Mucosa of rectum (tissue), 2 donors: ENCODE data around the gene HOXD10.

ENCODE experiments used
- H3K27ac ChIP-seq, 2 donors: one replicate each; pipeline ENCODE4 v1.7.0; 2013; ENCODE audit warnings: inconsistent platforms in 2 of 2, low read depth in 2 of 2, low read length in 2 of 2
- H3K27me3 ChIP-seq, 2 donors: one replicate each; pipeline ENCODE4 v1.7.0; 2013; ENCODE audit warnings: low read length in 2 of 2; ENCODE audit not compliant: control insufficient read depth in 2 of 2, insufficient read depth in 2 of 2
- H3K36me3 ChIP-seq, 2 donors: one replicate each; pipeline ENCODE4 v1.7.0; 2013; ENCODE audit warnings: low read length in 2 of 2; ENCODE audit not compliant: control insufficient read depth in 2 of 2, insufficient read depth in 2 of 2
- H3K4me1 ChIP-seq, 2 donors: one replicate each; pipeline ENCODE4 v1.7.0; 2013; ENCODE audit warnings: low read length in 2 of 2, mild to moderate bottlenecking in 1 of 2; ENCODE audit not compliant: control insufficient read depth in 2 of 2, insufficient read depth in 2 of 2
- H3K4me3 ChIP-seq, 2 donors: one replicate each; pipeline ENCODE4 v1.7.0; 2013; ENCODE audit warnings: low read length in 2 of 2
- H3K9ac ChIP-seq, 2 donors: one replicate each; pipeline ENCODE4 v1.7.0; 2013; ENCODE audit warnings: low read length in 2 of 2, low read depth in 1 of 2, mild to moderate bottlenecking in 1 of 2
- H3K9me3 ChIP-seq, 2 donors: one replicate each; pipeline ENCODE4 v1.7.0; 2013; ENCODE audit warnings: low read length in 2 of 2; ENCODE audit not compliant: control insufficient read depth in 2 of 2
- donor health status: healthy.
- donor health status: Normal muscosa, but diverticular disease.

The HOXD10 gene

GRCh38 chr2:176147210-176147799, 30.7 kb downstream of the HOXD10 start:
- H3K4me3 ChIP-seq = no peak overlapping the region
- peaks cover 0 to 2% of the 10 kb centered on the region in 2 donors for H3K27me3 ChIP-seq

DNA sequence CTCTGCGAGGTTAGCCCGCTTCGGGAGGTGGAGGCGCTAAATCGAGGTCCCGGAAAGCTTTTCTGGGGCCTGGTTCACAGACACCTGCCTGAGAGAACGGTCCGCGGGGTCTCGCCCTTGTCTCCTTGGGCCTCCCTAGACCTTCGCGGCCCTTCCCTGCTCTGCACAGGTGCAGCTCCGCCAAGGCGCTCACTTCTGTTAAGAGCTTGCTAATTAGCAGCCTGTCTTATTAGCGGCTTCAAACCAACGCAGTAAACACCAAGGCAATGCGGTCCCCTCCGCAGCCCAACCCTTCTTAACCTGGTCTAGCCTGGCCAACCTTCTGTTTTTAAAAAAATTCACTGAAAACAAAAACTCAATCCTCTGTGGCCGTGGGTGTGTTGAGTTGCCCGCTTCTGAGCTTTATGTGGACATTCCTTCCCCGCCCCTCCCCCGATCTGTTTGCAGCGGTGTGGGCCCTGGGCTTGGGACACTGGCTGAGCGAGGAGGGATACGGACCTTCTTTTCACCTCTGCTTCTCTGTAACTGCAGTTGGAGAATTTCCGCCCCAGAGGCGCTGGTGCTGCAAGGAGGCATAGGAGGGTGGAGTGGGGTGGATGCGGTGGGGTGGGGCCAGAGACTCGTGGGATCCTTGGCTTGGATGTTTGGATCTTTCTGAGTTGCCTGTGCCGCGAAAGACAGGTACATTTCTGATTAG, 31.4 kb downstream of the HOXD10 start:
- Histone ChIP-seq H3K4me3 (no peak overlapping the region), H3K27me3 (peaks cover 0 to 4% of the 10 kb centered on the region in 2 donors), H3K9me3 (no peaks in the 10 kb centered on the region), H3K27ac (no peak overlapping the region), H3K9ac (no peak overlapping the region), H3K4me1 (peaks cover 14 to 26% of the 10 kb centered on the region in 2 donors), H3K36me3 (peaks cover 0 to 6% of the 10 kb centered on the region in 2 donors)

More at GRCh38 chr2:176147210-176147799, 30.7 kb downstream of the HOXD10 start:
- peaks cover 17 to 28% of the 10 kb centered on the region in 2 donors for H3K4me1 ChIP-seq
- H3K36me3 ChIP-seq = peaks cover 0 to 3% of the 10 kb centered on the region in 2 donors
- no peak overlapping the region for H3K9ac ChIP-seq
- no peaks in the 10 kb centered on the region for H3K9me3 ChIP-seq
- no peak overlapping the region for H3K27ac ChIP-seq

DNA sequence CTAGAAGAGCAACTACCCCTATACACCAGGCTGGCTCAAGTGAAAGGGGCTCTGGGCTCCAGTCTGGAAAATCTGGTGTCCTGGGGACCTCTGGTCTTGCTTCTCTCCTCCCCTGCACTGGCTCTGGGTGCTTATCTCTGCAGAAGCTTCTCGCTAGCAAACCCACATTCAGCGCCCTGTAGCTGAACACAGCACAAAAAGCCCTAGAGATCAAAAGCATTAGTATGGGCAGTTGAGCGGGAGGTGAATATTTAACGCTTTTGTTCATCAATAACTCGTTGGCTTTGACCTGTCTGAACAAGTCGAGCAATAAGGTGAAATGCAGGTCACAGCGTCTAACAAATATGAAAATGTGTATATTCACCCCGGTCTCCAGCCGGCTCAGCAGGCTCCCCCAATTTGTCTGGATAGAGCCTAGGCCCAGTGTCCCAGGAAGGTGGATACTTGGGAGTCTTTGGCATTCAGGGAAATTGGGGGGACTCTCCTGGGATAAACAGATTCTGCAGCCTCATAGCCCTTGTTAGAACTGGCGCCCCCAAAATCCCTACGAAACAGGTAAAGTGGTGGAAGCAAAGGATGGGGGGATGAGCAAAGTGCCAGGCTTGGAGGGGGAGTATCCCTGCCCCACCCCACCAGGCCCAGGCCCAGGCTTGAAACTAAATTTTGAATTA, 32.3 kb downstream of the HOXD10 start:
- Histone ChIP-seq H3K4me3 (no peak overlapping the region), H3K27ac (no peak overlapping the region), H3K36me3 (peaks cover 0 to 6% of the 10 kb centered on the region in 2 donors), H3K4me1 (peaks cover 9 to 22% of the 10 kb centered on the region in 2 donors), H3K9me3 (no peaks in the 10 kb centered on the region), H3K27me3 (peaks cover 0 to 4% of the 10 kb centered on the region in 2 donors), H3K9ac (no peak overlapping the region)

GRCh38 chr2:176149481-176149938, 32.9 kb downstream of the HOXD10 start:
- Histone ChIP-seq H3K9ac (no peak overlapping the region), H3K9me3 (no peaks in the 10 kb centered on the region), H3K4me3 (no peak overlapping the region), H3K27ac (no peak overlapping the region), H3K27me3 (peaks cover 0 to 4% of the 10 kb centered on the region in 2 donors), H3K4me1 (peaks cover 9 to 22% of the 10 kb centered on the region in 2 donors), H3K36me3 (peaks cover 0 to 6% of the 10 kb centered on the region in 2 donors)

DNA sequence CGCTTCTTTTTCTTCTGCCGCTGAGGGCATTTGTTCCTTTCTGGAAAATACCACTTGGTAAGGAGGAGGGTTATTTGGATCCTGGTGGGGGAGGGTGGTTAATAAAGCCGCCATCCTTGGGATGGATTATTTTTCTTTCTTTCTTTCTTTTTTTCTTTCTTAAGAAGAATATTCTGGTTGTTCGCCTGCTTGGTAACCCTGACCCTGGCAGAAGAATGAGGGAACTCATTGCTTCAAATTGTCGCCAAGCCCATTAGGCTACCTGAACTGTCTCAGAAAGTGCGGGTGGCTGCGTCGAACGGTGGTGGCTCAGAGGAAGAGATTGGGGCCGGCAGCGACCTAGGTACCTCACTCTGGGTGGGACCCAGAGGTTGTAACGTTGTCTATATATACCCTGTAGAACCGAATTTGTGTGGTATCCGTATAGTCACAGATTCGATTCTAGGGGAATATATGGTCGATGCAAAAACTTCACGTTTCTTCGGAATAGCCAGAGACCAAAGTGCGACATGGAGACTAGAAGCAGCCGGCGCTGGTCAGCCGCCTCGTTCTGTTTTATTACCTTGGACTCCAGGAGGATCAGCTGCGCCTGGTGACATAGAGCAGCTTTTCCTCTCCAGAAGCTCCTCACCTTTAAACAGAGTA, 33.5 kb downstream of the HOXD10 start:
- Histone ChIP-seq H3K9ac (no peak overlapping the region), H3K4me1 (peaks cover 6 to 18% of the 10 kb centered on the region in 2 donors), H3K36me3 (peaks cover 0 to 6% of the 10 kb centered on the region in 2 donors), H3K9me3 (no peaks in the 10 kb centered on the region), H3K27ac (no peak overlapping the region), H3K4me3 (no peak overlapping the region), H3K27me3 (peaks cover 0 to 4% of the 10 kb centered on the region in 2 donors)

GRCh38 chr2:176150584-176151441, 34.2 kb downstream of the HOXD10 start:
- Histone ChIP-seq H3K4me3 (no peak overlapping the region), H3K4me1 (peaks cover 0 to 11% of the 10 kb centered on the region in 2 donors), H3K9me3 (no peaks in the 10 kb centered on the region), H3K36me3 (peaks cover 0 to 6% of the 10 kb centered on the region in 2 donors), H3K27me3 (peaks cover 0 to 4% of the 10 kb centered on the region in 2 donors), H3K27ac (no peak overlapping the region), H3K9ac (no peak overlapping the region)

- Histone ChIP-seq H3K36me3 (peaks cover 0 to 6% of the 10 kb centered on the region in 2 donors), H3K4me1 (peaks cover 0 to 2% of the 10 kb centered on the region in 2 donors), H3K27ac (no peak within 1 kb of the TSS), H3K4me3 (no peak within 1 kb of the TSS), H3K27me3 (peaks cover 0 to 5% of the 10 kb centered on the region in 2 donors), H3K9me3 (no peaks in the 10 kb centered on the region), H3K9ac (no peak within 1 kb of the TSS)
Observed at GRCh38 chr2:176151442-176152287, 35.1 kb downstream of the HOXD10 start, which contains the start of gene HOXD4. Gene HOXD4, plus strand, starts transcription at chr2:176151550. Its CDS starts 84 bp downstream, at chr2:176151634.

DNA sequence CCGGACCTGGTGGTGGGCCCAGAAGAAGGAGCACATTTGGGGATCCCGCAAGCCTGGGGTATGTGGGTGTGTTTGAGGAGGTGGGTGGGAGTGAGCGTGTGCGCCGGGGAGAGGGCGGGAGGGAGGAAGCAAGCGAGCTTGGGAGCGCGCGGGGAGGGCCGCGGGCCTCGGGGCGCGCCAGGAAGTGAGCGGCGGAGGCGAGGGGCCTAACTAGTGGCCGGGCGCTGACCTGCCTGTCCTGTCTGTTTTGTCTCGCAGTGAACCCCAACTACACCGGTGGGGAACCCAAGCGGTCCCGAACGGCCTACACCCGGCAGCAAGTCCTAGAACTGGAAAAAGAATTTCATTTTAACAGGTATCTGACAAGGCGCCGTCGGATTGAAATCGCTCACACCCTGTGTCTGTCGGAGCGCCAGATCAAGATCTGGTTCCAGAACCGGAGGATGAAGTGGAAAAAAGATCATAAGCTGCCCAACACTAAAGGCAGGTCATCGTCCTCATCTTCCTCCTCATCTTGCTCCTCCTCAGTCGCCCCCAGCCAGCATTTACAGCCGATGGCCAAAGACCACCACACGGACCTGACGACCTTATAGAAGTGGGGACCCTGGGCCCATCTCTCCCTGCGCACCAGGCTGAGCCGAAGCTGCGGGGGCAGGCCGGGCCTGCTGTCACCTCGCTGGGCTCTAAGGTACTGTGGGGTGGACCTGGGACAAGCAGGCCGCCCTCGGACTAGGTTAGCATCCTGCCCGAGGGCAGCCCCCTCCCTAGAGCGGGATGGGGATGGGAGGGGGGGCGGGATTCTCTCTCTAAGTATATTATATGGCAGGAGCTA, 36.0 kb downstream of the HOXD10 start:
- Histone ChIP-seq H3K9me3 (no peaks in the 10 kb centered on the region), H3K27ac (no peak overlapping the region), H3K27me3 (peaks cover 0 to 8% of the 10 kb centered on the region in 2 donors), H3K36me3 (peaks cover 0 to 6% of the 10 kb centered on the region in 2 donors), H3K4me1 (no peaks in the 10 kb centered on the region), H3K9ac (no peak overlapping the region), H3K4me3 (no peak overlapping the region)
